Immature natural killer cell (primary cell): Measurements from ENCODE around the gene MDM4. TPM values are rescaled to one million over a fixed set of nuclear protein-coding genes. Genes with fewer than 3 reads are reported as not detected.

ENCODE experiments used
- DNase-seq, 3 donors: peaks; one replicate each; pipeline ENCODE4 v3.0.0; 2022; ENCODE audit warnings: mixed read lengths in 1 of 3
- H3K27ac Mint-ChIP-seq, 6 donors: one replicate each; pipeline ENCODE4 v1.8.0; 2020; ENCODE audit warnings: mixed read lengths in 6 of 6, mild to moderate bottlenecking in 5 of 6, inconsistent platforms in 4 of 6, moderate library complexity in 3 of 6
- H3K27me3 Mint-ChIP-seq, 3 donors: one replicate each; pipeline ENCODE4 v1.8.0; 2020 to 2021; ENCODE audit warnings: low read depth in 3 of 3, mild to moderate bottlenecking in 3 of 3, mixed read lengths in 3 of 3, moderate library complexity in 3 of 3, inconsistent platforms in 1 of 3
- H3K36me3 Mint-ChIP-seq, 3 donors: one replicate each; pipeline ENCODE4 v1.8.0; 2020; ENCODE audit warnings: mixed read lengths in 3 of 3, inconsistent platforms in 2 of 3, mild to moderate bottlenecking in 2 of 3
- H3K4me1 Mint-ChIP-seq, 2 donors: one replicate each; pipeline ENCODE4 v1.8.0; 2020; ENCODE audit warnings: inconsistent platforms in 2 of 2, mild to moderate bottlenecking in 2 of 2, mixed read lengths in 2 of 2, moderate library complexity in 1 of 2
- H3K4me3 Mint-ChIP-seq, 5 donors: one replicate each; pipeline ENCODE4 v1.8.0; 2020; ENCODE audit warnings: mild to moderate bottlenecking in 5 of 5, mixed read lengths in 5 of 5, inconsistent platforms in 3 of 5, moderate library complexity in 3 of 5
- H3K9me3 Mint-ChIP-seq, 6 donors: one replicate each; pipeline ENCODE4 v1.8.0; 2020; ENCODE audit warnings: mild to moderate bottlenecking in 6 of 6, mixed read lengths in 6 of 6, inconsistent platforms in 4 of 6, moderate library complexity in 3 of 6
- polyA plus RNA-seq, 3 donors: library from polyadenylated mRNA; unstranded; fragments of 300-500 nt; fragmentation: Illumina TruSeq; gene quantifications; one replicate each; pipeline ENCODE4 v1.2.3, GENCODE V29; 2021

MDM4 gene
- polyA plus RNA-seq, 3 donors from 2014 or later = 4.6 to 22.6 (median 8.3) TPM

- Mint-ChIP-seq H3K36me3 (no peaks in the 10 kb centered on the region), H3K4me1 (peaks cover 39 to 41% of the 10 kb centered on the region in 2 donors), H3K9me3 (no peaks in the 10 kb centered on the region), H3K4me3 (peak overlapping the region; percentile 89 to 98 (median 95)), H3K27ac (peak overlapping the region; percentile 81 to 93 (median 90)), H3K27me3 (peaks cover 0 to 10% (median 6%) of the 10 kb centered on the region in 3 donors)
- no peak for DNase-seq
Measured at GRCh38 chr1:204495078-204495753, 21.0 kb upstream of the MDM4 start.

GRCh38 chr1:204495777-204496176, 20.4 kb upstream of the MDM4 start:
- Mint-ChIP-seq H3K36me3 (no peaks in the 10 kb centered on the region), H3K27me3 (peaks cover 0 to 10% (median 6%) of the 10 kb centered on the region in 3 donors), H3K27ac (peak overlapping the region; percentile 57 to 93 (median 82)), H3K9me3 (no peaks in the 10 kb centered on the region), H3K4me3 (peak overlapping the region; percentile 89 to 98 (median 95)), H3K4me1 (peaks cover 35 to 36% of the 10 kb centered on the region in 2 donors)
- no peak for DNase-seq

GRCh38 chr1:204498981-204499380, 17.2 kb upstream of the MDM4 start:
- H3K27me3 Mint-ChIP-seq = peaks cover 0 to 12% (median 3%) of the 10 kb centered on the region in 3 donors
- no peaks in the 10 kb centered on the region for H3K9me3 Mint-ChIP-seq
- H3K36me3 Mint-ChIP-seq = no peaks in the 10 kb centered on the region
- no peak overlapping the region for H3K4me3 Mint-ChIP-seq
- H3K4me1 Mint-ChIP-seq = peaks cover 15 to 17% of the 10 kb centered on the region in 2 donors
- DNase-seq = no peak
- H3K27ac Mint-ChIP-seq = no peak overlapping the region

GRCh38 chr1:204499511-204500468, 16.4 kb upstream of the MDM4 start:
- Mint-ChIP-seq H3K4me1 (peaks cover 13 to 16% of the 10 kb centered on the region in 2 donors), H3K27me3 (peaks cover 0 to 12% (median 3%) of the 10 kb centered on the region in 3 donors), H3K9me3 (no peaks in the 10 kb centered on the region), H3K36me3 (no peaks in the 10 kb centered on the region), H3K4me3 (no peak overlapping the region), H3K27ac (no peak overlapping the region)
- DNase-seq = no peak

- no peak overlapping the region for H3K4me3 Mint-ChIP-seq
Measured at GRCh38 chr1:204502241-204502640, 14.0 kb upstream of the MDM4 start.

GRCh38 chr1:204503122-204503912, 12.9 kb upstream of the MDM4 start:
- H3K4me3 Mint-ChIP-seq = peak overlapping the region in 1 of 5 donors; percentile 8
- DNase-seq = peak; percentile 67 to 74 (median 68)

More at GRCh38 chr1:204502241-204502640, 14.0 kb upstream of the MDM4 start:
- peaks cover 18 to 25% of the 10 kb centered on the region in 2 donors for H3K4me1 Mint-ChIP-seq
- peaks cover 15 to 29% (median 19%) of the 10 kb centered on the region in 3 donors for H3K27me3 Mint-ChIP-seq
- H3K36me3 Mint-ChIP-seq = no peaks in the 10 kb centered on the region
- H3K9me3 Mint-ChIP-seq = peaks cover 0 to 6% (median 0%) of the 10 kb centered on the region in 6 donors
- H3K27ac Mint-ChIP-seq = no peak overlapping the region
- no peak for DNase-seq

GRCh38 chr1:204503913-204504519, 12.2 kb upstream of the MDM4 start:
- peaks cover 15 to 36% (median 26%) of the 10 kb centered on the region in 3 donors for H3K27me3 Mint-ChIP-seq
- peaks cover 27 to 34% of the 10 kb centered on the region in 2 donors for H3K4me1 Mint-ChIP-seq
- DNase-seq = no peak
- no peak overlapping the region for H3K4me3 Mint-ChIP-seq
- no peaks in the 10 kb centered on the region for H3K36me3 Mint-ChIP-seq
- peaks cover 0 to 6% (median 0%) of the 10 kb centered on the region in 6 donors for H3K9me3 Mint-ChIP-seq
- H3K27ac Mint-ChIP-seq = no peak overlapping the region

More at GRCh38 chr1:204503122-204503912, 12.9 kb upstream of the MDM4 start:
- H3K27me3 Mint-ChIP-seq = peaks cover 15 to 36% (median 26%) of the 10 kb centered on the region in 3 donors
- no peaks in the 10 kb centered on the region for H3K36me3 Mint-ChIP-seq
- H3K27ac Mint-ChIP-seq = peak overlapping the region in 4 of 6 donors; percentile 15 to 80 (median 42)
- peaks cover 0 to 6% (median 0%) of the 10 kb centered on the region in 6 donors for H3K9me3 Mint-ChIP-seq
- H3K4me1 Mint-ChIP-seq = peaks cover 27 to 34% of the 10 kb centered on the region in 2 donors

GRCh38 chr1:204505674-204506200, 10.5 kb upstream of the MDM4 start:
- Mint-ChIP-seq H3K4me3 (peak overlapping the region; percentile 91 to 99 (median 96)), H3K27me3 (peaks cover 15 to 36% (median 26%) of the 10 kb centered on the region in 3 donors), H3K27ac (peak overlapping the region; percentile 94 to 99 (median 97)), H3K9me3 (peaks cover 0 to 6% (median 0%) of the 10 kb centered on the region in 6 donors), H3K4me1 (peaks cover 27 to 34% of the 10 kb centered on the region in 2 donors), H3K36me3 (no peaks in the 10 kb centered on the region)
- no peak for DNase-seq

GRCh38 chr1:204506201-204506968, 9.8 kb upstream of the MDM4 start:
- H3K27me3 Mint-ChIP-seq = peaks cover 15 to 36% (median 26%) of the 10 kb centered on the region in 3 donors
- DNase-seq = peak; percentile 79 to 85 (median 83)
- H3K36me3 Mint-ChIP-seq = no peaks in the 10 kb centered on the region
- H3K27ac Mint-ChIP-seq = peak overlapping the region; percentile 94 to 99 (median 97)
- H3K9me3 Mint-ChIP-seq = peaks cover 0 to 6% (median 0%) of the 10 kb centered on the region in 6 donors
- peaks cover 27 to 34% of the 10 kb centered on the region in 2 donors for H3K4me1 Mint-ChIP-seq
- peak overlapping the region; percentile 91 to 99 (median 96) for H3K4me3 Mint-ChIP-seq

GRCh38 chr1:204506969-204507316, 9.3 kb upstream of the MDM4 start:
- Mint-ChIP-seq H3K27me3 (peaks cover 15 to 34% (median 26%) of the 10 kb centered on the region in 3 donors), H3K27ac (peak overlapping the region; percentile 94 to 99 (median 97)), H3K9me3 (peaks cover 0 to 6% (median 0%) of the 10 kb centered on the region in 6 donors), H3K4me3 (peak overlapping the region; percentile 91 to 99 (median 96)), H3K4me1 (peaks cover 27 to 34% of the 10 kb centered on the region in 2 donors), H3K36me3 (no peaks in the 10 kb centered on the region)
- peak; percentile 91 to 94 (median 92) for DNase-seq

- peak overlapping the region; percentile 94 to 99 (median 97) for H3K27ac Mint-ChIP-seq
- peak overlapping the region; percentile 91 to 99 (median 96) for H3K4me3 Mint-ChIP-seq
- no peaks in the 10 kb centered on the region for H3K36me3 Mint-ChIP-seq
- H3K27me3 Mint-ChIP-seq = peaks cover 15 to 34% (median 26%) of the 10 kb centered on the region in 3 donors
- DNase-seq = no peak
- H3K9me3 Mint-ChIP-seq = peaks cover 0 to 6% (median 0%) of the 10 kb centered on the region in 6 donors
- H3K4me1 Mint-ChIP-seq = peaks cover 30 to 38% of the 10 kb centered on the region in 2 donors
Measured at GRCh38 chr1:204507317-204508105, 8.7 kb upstream of the MDM4 start.
